Measurements from ENCODE around the gene ITGA8. TPM values are rescaled to one million over a fixed set of nuclear protein-coding genes. Genes with fewer than 3 reads are reported as not detected.

The ITGA8 gene
- total RNA-seq, 1 experiment from 2014 or later, result 0.02 TPM

- Histone ChIP-seq H3K4me3 (replicated peaks in 1 of 2; ENCODE audit: low read depth in 1 of 2, low read length in 2 of 2) (no peak overlapping the region), H3K79me2 (ENCODE audit: insufficient read depth, low read length) (no peaks in the 10 kb centered on the region), H3K36me3 (ENCODE audit: control insufficient read depth in 1 of 2, insufficient read depth in 2 of 2, low read length in 2 of 2) (no peaks in the 10 kb centered on the region), H3K9me2 (ENCODE audit: insufficient read depth) (no peaks in the 10 kb centered on the region), H2AFZ (ENCODE audit: low read depth, low read length, poor library complexity, severe bottlenecking) (no peak overlapping the region), H3K4me1 (ENCODE audit: control insufficient read depth in 1 of 2, insufficient read depth in 2 of 2, low read length in 2 of 2) (no peaks in the 10 kb centered on the region), H3K9me3 (ENCODE audit: control insufficient read depth in 1 of 2, insufficient read depth in 1 of 2, low read depth in 1 of 2, low read length in 2 of 2) (no peaks in the 10 kb centered on the region), H3K9ac (ENCODE audit: low read length) (no peak overlapping the region), H3K27me3 (ENCODE audit: insufficient read depth, low read length) (peaks cover 43% of the 10 kb centered on the region), H3K27ac (ENCODE audit: low read depth, low read length) (no peak overlapping the region), H4K20me1 (ENCODE audit: insufficient read depth) (no peaks in the 10 kb centered on the region), H3K4me2 (ENCODE audit: low read length) (no peak overlapping the region)
- BruUV-seq (replicated peaks), result no TSS peak
- ChIA-PET CTCF (no interaction called here), RAD21 (ENCODE audit: low non-redundant PET in 1 of 2, low total read pairs in 2 of 2, uncharacterized antibody in 2 of 2, unreplicated experiment in 2 of 2) (no interaction called here), POLR2A (interaction anchor here (0.6 kb wide), 1 partner anchor 42 kb away, joined by 4 read pairs; no protein-coding TSS in a partner anchor)
- no peak for TF ChIP-seq REST (IDR thresholded peaks at IDR 0.05; ENCODE audit: low read depth)
- no peak for TF ChIP-seq CBX3 (IDR thresholded peaks at IDR 0.05; ENCODE audit: low read depth)
- TF ChIP-seq ZFX (IDR thresholded peaks at IDR 0.05), result no peak
- no peak for TF ChIP-seq SP1 (IDR thresholded peaks at IDR 0.05; ENCODE audit: low read depth)
- TF ChIP-seq ZBTB33 (IDR thresholded peaks at IDR 0.05; ENCODE audit: extremely low read depth, insufficient replicate concordance, low read length), result no peak
- TF ChIP-seq RAD21 (IDR thresholded peaks at IDR 0.05; ENCODE audit: low read depth), result no peak
- TF ChIP-seq TCF7L2 (IDR thresholded peaks at IDR 0.05; ENCODE audit: borderline replicate concordance, extremely low read depth, insufficient read depth, insufficient read length), result no peak
- no peak for TF ChIP-seq ELF1 (IDR thresholded peaks at IDR 0.05; ENCODE audit: borderline replicate concordance, low read depth)
- TF ChIP-seq ATF3 (IDR thresholded peaks at IDR 0.05), result no peak
- TF ChIP-seq YY1 (IDR thresholded peaks at IDR 0.05; ENCODE audit: extremely low read depth, insufficient replicate concordance, low read depth, low read length), result no peak
- no peak for TF ChIP-seq JUND (IDR thresholded peaks at IDR 0.05)
- TF ChIP-seq SIN3A (IDR thresholded peaks at IDR 0.05; ENCODE audit: low read depth), result no peak
- no peak for TF ChIP-seq EGR1 (IDR thresholded peaks at IDR 0.05; ENCODE audit: low read depth)
- TF ChIP-seq EZH2 (IDR thresholded peaks at IDR 0.05), result no peak
- no peak for TF ChIP-seq POLR2A (IDR thresholded peaks at IDR 0.05; ENCODE audit: borderline replicate concordance, extremely low read depth, insufficient read depth, insufficient read length)
- intact Hi-C loops (cut with micrococcal nuclease), result no loop called here
- ATAC-seq (no peak), DNase-seq (ENCODE audit: low read depth, low spot score) (no peak)
These were observed 9.3 kb downstream of the ITGA8 start for GRCh38 chr10:15710455-15710854.
